GM10266 (cell line): ENCODE measurements around the gene OSBPL2.

Experiments used
- DNase-seq: peaks from one replicate; pipeline ENCODE4 v3.0.0; 2012; ENCODE audit errors: extremely low spot score
- CTCF ChIP-seq: IDR thresholded peaks from 2 replicates; pipeline ENCODE4 v1.5.1; 2012; ENCODE audit warnings: mild to moderate bottlenecking, low read depth; ENCODE audit not compliant: control insufficient read depth, insufficient read depth; ENCODE audit errors: missing control alignments

OSBPL2 gene

GRCh38 chr20:62208061-62208794, 30.1 kb upstream of the OSBPL2 start:
- TF ChIP-seq CTCF, result no peak
- DNase-seq, result no peak

GRCh38 chr20:62208795-62209755, 29.2 kb upstream of the OSBPL2 start:
- DNase-seq, result no peak
- TF ChIP-seq CTCF, result no peak

GRCh38 chr20:62209850-62210495, 28.3 kb upstream of the OSBPL2 start:
- no peak for TF ChIP-seq CTCF
- no peak for DNase-seq

GRCh38 chr20:62210496-62210855, 27.8 kb upstream of the OSBPL2 start:
- TF ChIP-seq CTCF, result no peak
- DNase-seq, result no peak

GRCh38 chr20:62211216-62211615, 27.1 kb upstream of the OSBPL2 start:
- no peak for DNase-seq
- TF ChIP-seq CTCF, result no peak

- TF ChIP-seq CTCF, result no peak
- no peak for DNase-seq
Measured at GRCh38 chr20:62211769-62212288, 26.5 kb upstream of the OSBPL2 start.
